ENCODE results near the gene MAP7. TPM values are rescaled to one million over a fixed set of nuclear protein-coding genes. Genes with fewer than 3 reads are reported as not detected.

The MAP7 gene
- total and polyA plus RNA-seq, 7 experiments from 2014 or later: 0.13 to 1.1 (median 0.17) TPM

DNA sequence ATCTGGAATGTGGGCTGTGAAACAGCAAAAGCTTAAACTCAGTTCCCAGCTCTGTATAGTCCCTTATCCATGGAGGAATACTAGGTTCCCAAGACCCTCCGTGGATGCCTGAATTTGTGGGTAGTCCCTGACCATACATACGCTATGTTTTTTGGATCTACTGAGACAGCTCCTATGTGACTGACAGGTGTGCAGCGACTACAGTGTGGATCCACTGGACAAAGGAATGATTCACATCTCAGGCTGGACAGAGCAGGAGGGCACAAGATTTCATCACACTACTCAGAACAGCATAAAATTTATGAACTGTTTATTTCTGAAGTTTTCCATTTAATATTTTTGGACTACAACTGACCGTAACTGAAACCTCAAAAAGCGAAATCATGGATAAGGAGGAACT is 125.3 kb downstream of the MAP7 start:
- Mint-ChIP-seq H3K27me3 (peaks cover 0 to 18% (median 3%) of the 10 kb centered on the region in 5 donors), H3K4me1 (no peaks in the 10 kb centered on the region), H3K4me3 (no peak overlapping the region), H3K36me3 (no peaks in the 10 kb centered on the region), H3K27ac (no peak overlapping the region), H3K9me3 (no peaks in the 10 kb centered on the region)
- POLR2A ChIA-PET: interaction anchor here (0.5 kb wide), 1 partner anchor 24 kb away, joined by 4 read pairs; no protein-coding TSS in a partner anchor
- no peak overlapping the region for H3K27ac ChIP-seq (ENCODE audit: low read depth, low read length)
- ATAC-seq (no peak), DNase-seq (no peak)
- H3K36me3 ChIP-seq (ENCODE audit: control insufficient read depth in 2 of 3, insufficient read depth in 3 of 3, low read length in 3 of 3): no peaks in the 10 kb centered on the region
- H3K27me3 ChIP-seq (ENCODE audit: control insufficient read depth in 2 of 2, insufficient read depth in 2 of 2, low read length in 2 of 2): no peaks in the 10 kb centered on the region
- H3K4me1 ChIP-seq (ENCODE audit: control insufficient read depth in 2 of 2, insufficient read depth in 2 of 2, low read length in 2 of 2): no peaks in the 10 kb centered on the region
- no peaks in the 10 kb centered on the region for H3K9me3 ChIP-seq (ENCODE audit: control insufficient read depth in 2 of 3, low read length in 3 of 3)
- H3K4me3 ChIP-seq (ENCODE audit: low read length): no peak overlapping the region
- CTCF ChIA-PET: no interaction called here
- intact Hi-C loops (cut with micrococcal nuclease): no loop called here

GRCh38 chr6:136424450-136424849 is 125.8 kb downstream of the MAP7 start:
- DNase-seq (no peak), ATAC-seq (no peak)
- Mint-ChIP-seq H3K9me3 (no peaks in the 10 kb centered on the region), H3K27ac (no peak overlapping the region), H3K4me1 (no peaks in the 10 kb centered on the region), H3K27me3 (peaks cover 0 to 18% (median 3%) of the 10 kb centered on the region in 5 donors), H3K4me3 (no peak overlapping the region), H3K36me3 (no peaks in the 10 kb centered on the region)
- Histone ChIP-seq H3K4me1 (ENCODE audit: control insufficient read depth in 2 of 2, insufficient read depth in 2 of 2, low read length in 2 of 2) (no peaks in the 10 kb centered on the region), H3K4me3 (ENCODE audit: low read length) (no peak overlapping the region), H3K27ac (ENCODE audit: low read depth, low read length) (no peak overlapping the region), H3K9me3 (ENCODE audit: control insufficient read depth in 2 of 3, low read length in 3 of 3) (no peaks in the 10 kb centered on the region), H3K36me3 (ENCODE audit: control insufficient read depth in 2 of 3, insufficient read depth in 3 of 3, low read length in 3 of 3) (no peaks in the 10 kb centered on the region), H3K27me3 (ENCODE audit: control insufficient read depth in 2 of 2, insufficient read depth in 2 of 2, low read length in 2 of 2) (no peaks in the 10 kb centered on the region)
- POLR2A ChIA-PET: no interaction called here
- intact Hi-C loops (cut with micrococcal nuclease): no loop called here
- CTCF ChIA-PET: no interaction called here

DNA sequence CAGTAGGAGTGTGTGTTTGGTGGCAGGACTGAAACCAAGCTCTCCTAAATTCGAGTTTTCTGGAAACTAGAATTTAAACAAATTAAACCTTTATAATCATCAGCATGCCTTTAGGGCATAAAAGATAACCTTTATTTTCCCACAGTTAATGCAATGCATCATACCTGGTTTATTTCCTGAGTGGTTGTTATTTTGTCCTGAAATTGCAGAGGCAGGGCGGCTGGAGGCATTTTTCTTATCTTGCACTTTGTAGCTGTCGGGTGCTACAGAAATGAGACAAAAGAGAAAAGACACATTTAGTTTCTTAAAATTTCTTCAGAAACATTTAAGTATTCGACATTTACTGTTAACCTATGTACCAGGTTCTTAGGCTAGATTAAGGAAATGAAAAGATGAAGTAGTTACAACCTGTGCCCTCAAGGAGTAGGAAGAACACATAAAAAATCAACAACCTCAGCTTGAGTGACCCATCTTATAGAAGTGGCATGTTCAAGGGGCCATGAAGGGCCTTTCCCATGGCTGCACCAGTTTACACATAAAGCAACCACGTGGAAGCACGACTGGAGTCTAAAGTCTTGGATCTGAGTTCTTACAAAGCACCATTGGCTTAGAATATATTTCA is 128.6 kb downstream of the MAP7 start:
- ChIA-PET POLR2A (no interaction called here), CTCF (no interaction called here)
- no peaks in the 10 kb centered on the region for H3K36me3 ChIP-seq (ENCODE audit: control insufficient read depth in 2 of 3, insufficient read depth in 3 of 3, low read length in 3 of 3)
- no peaks in the 10 kb centered on the region for H3K36me3 Mint-ChIP-seq
- H3K4me3 Mint-ChIP-seq: no peak overlapping the region
- ATAC-seq: no peak
- H3K27ac ChIP-seq (ENCODE audit: low read depth, low read length): no peak overlapping the region
- H3K27me3 Mint-ChIP-seq: peaks cover 0 to 15% (median 3%) of the 10 kb centered on the region in 5 donors
- no peaks in the 10 kb centered on the region for H3K4me1 Mint-ChIP-seq
- no peaks in the 10 kb centered on the region for H3K9me3 ChIP-seq (ENCODE audit: control insufficient read depth in 2 of 3, low read length in 3 of 3)
- no peak for DNase-seq
- no peak overlapping the region for H3K27ac Mint-ChIP-seq
- H3K27me3 ChIP-seq (ENCODE audit: control insufficient read depth in 2 of 2, insufficient read depth in 2 of 2, low read length in 2 of 2): no peaks in the 10 kb centered on the region
- no peak overlapping the region for H3K4me3 ChIP-seq (ENCODE audit: low read length)
- no peaks in the 10 kb centered on the region for H3K9me3 Mint-ChIP-seq
- H3K4me1 ChIP-seq (ENCODE audit: control insufficient read depth in 2 of 2, insufficient read depth in 2 of 2, low read length in 2 of 2): no peaks in the 10 kb centered on the region
- intact Hi-C loops (cut with micrococcal nuclease): no loop called here

- H3K4me3 Mint-ChIP-seq: no peak overlapping the region
- H3K4me1 ChIP-seq (ENCODE audit: control insufficient read depth in 2 of 2, insufficient read depth in 2 of 2, low read length in 2 of 2): no peaks in the 10 kb centered on the region
- ATAC-seq (no peak), DNase-seq (no peak)
- ChIA-PET CTCF (no interaction called here), POLR2A (no interaction called here)
- no peaks in the 10 kb centered on the region for H3K27me3 ChIP-seq (ENCODE audit: control insufficient read depth in 2 of 2, insufficient read depth in 2 of 2, low read length in 2 of 2)
- H3K27ac ChIP-seq (ENCODE audit: low read depth, low read length): no peak overlapping the region
- intact Hi-C loops (cut with micrococcal nuclease): no loop called here
- H3K36me3 Mint-ChIP-seq: no peaks in the 10 kb centered on the region
- no peaks in the 10 kb centered on the region for H3K9me3 Mint-ChIP-seq
- no peaks in the 10 kb centered on the region for H3K36me3 ChIP-seq (ENCODE audit: control insufficient read depth in 2 of 3, insufficient read depth in 3 of 3, low read length in 3 of 3)
- no peaks in the 10 kb centered on the region for H3K4me1 Mint-ChIP-seq
- H3K27me3 Mint-ChIP-seq: peaks cover 0 to 9% (median 3%) of the 10 kb centered on the region in 5 donors
- H3K9me3 ChIP-seq (ENCODE audit: control insufficient read depth in 2 of 3, low read length in 3 of 3): no peaks in the 10 kb centered on the region
- H3K27ac Mint-ChIP-seq: no peak overlapping the region
- no peak overlapping the region for H3K4me3 ChIP-seq (ENCODE audit: low read length)
These were observed 129.4 kb downstream of the MAP7 start for GRCh38 chr6:136420853-136421252.

DNA sequence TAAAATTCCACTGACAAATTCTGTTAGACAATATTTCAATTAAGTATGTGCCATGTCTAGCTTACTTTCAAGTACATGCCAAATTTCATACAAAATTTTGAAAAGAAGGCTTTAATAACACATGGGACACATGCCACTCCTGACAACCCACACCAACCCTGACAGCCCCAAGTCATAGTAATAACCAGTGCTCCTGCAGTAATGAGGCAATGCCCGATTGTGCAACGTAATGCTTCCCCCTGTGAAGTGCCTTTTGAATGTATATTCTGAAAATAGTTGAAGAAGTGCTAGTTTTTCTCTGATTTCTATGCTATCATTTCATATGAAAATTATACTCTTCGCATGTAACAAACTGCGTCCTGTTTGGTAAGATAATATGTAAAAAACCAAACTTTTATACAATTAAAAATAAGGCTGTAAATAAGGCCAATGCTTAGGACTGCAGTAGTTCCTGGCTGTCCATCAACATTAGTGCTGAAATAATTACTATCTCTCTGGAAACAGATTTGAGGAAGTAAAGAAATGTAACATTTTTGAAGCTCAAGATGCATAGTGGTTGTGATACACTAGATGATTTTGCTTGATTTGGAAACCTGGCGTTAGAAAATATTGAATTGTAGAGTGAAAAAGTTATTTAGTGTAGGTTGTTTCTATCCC is 134.7 kb downstream of the MAP7 start:
- Histone ChIP-seq H3K36me3 (ENCODE audit: control insufficient read depth in 2 of 3, insufficient read depth in 3 of 3, low read length in 3 of 3) (no peaks in the 10 kb centered on the region), H3K27me3 (ENCODE audit: control insufficient read depth in 2 of 2, insufficient read depth in 2 of 2, low read length in 2 of 2) (no peaks in the 10 kb centered on the region), H3K4me1 (ENCODE audit: control insufficient read depth in 2 of 2, insufficient read depth in 2 of 2, low read length in 2 of 2) (no peaks in the 10 kb centered on the region), H3K4me3 (ENCODE audit: low read length) (no peak overlapping the region), H3K9me3 (ENCODE audit: control insufficient read depth in 2 of 3, low read length in 3 of 3) (no peaks in the 10 kb centered on the region), H3K27ac (ENCODE audit: low read depth, low read length) (no peak overlapping the region)
- intact Hi-C loops (cut with micrococcal nuclease): no loop called here
- ChIA-PET CTCF (no interaction called here), POLR2A (no interaction called here)
- no peak for DNase-seq
- peak; percentile 40 for ATAC-seq
- Mint-ChIP-seq H3K27ac (no peak overlapping the region), H3K4me1 (peaks cover 0 to 2% (median 0%) of the 10 kb centered on the region in 7 donors), H3K9me3 (no peaks in the 10 kb centered on the region), H3K36me3 (no peaks in the 10 kb centered on the region), H3K4me3 (no peak overlapping the region), H3K27me3 (peaks cover 0 to 11% (median 2%) of the 10 kb centered on the region in 5 donors)

- Histone ChIP-seq H3K9me3 (ENCODE audit: control insufficient read depth in 2 of 3, low read length in 3 of 3) (no peaks in the 10 kb centered on the region), H3K36me3 (ENCODE audit: control insufficient read depth in 2 of 3, insufficient read depth in 3 of 3, low read length in 3 of 3) (no peaks in the 10 kb centered on the region), H3K27ac (ENCODE audit: low read depth, low read length) (no peak overlapping the region), H3K4me1 (ENCODE audit: control insufficient read depth in 2 of 2, insufficient read depth in 2 of 2, low read length in 2 of 2) (no peaks in the 10 kb centered on the region), H3K4me3 (ENCODE audit: low read length) (no peak overlapping the region), H3K27me3 (ENCODE audit: control insufficient read depth in 2 of 2, insufficient read depth in 2 of 2, low read length in 2 of 2) (no peaks in the 10 kb centered on the region)
- no peaks in the 10 kb centered on the region for H3K9me3 Mint-ChIP-seq
- no peak overlapping the region for H3K4me3 Mint-ChIP-seq
- peaks cover 0 to 19% (median 3%) of the 10 kb centered on the region in 5 donors for H3K27me3 Mint-ChIP-seq
- H3K4me1 Mint-ChIP-seq: peaks cover 0 to 12% (median 0%) of the 10 kb centered on the region in 7 donors
- H3K36me3 Mint-ChIP-seq: no peaks in the 10 kb centered on the region
- H3K27ac Mint-ChIP-seq: no peak overlapping the region
- no peak for DNase-seq
- CTCF ChIA-PET: no interaction called here
- intact Hi-C loops (cut with micrococcal nuclease): no loop called here
- ATAC-seq: no peak
- POLR2A ChIA-PET: no interaction called here
These were observed 137.8 kb downstream of the MAP7 start for GRCh38 chr6:136412410-136412809.
